A549 (cell line): ENCODE measurements around the gene RECK. TPM values are rescaled to one million over a fixed set of nuclear protein-coding genes. Genes with fewer than 3 reads are reported as not detected.
"Not testable (repeated sequence)": the region's sequence is repeated elsewhere in the genome, so short reads cannot be mapped to it uniquely, and the experiment has no call there.

Source experiments
- ATAC-seq, 2 experiments: fragments of 200-7000 bp in 1 of 2; fragments of >200 bp in 1 of 2; cut with Nextera tagmentation in 1 of 2; cut with Tn5 transposase in 1 of 2; 3 replicates each; pipeline versions ENCODE4 v1.8.0 to v1.9.1; 2018 to 2020; ENCODE audit warnings: mild to moderate bottlenecking in 1 of 2, moderate library complexity in 1 of 2
- CTCF ChIA-PET: fragments of 300-600 bp; sonication (Branson Sonifier 250); formaldehyde crosslinking; extraction: SDS; loops from one replicate; lab custom pipeline; 2021; ENCODE audit warnings: antibody characterized with exemption, inconsistent platforms; lab: Yijun Ruan, JAX
- POLR2A ChIA-PET: fragments of 350-600 bp; formaldehyde crosslinking; extraction: SDS; loops from one replicate; lab custom pipeline; 2021; ENCODE audit warnings: antibody characterized with exemption, inconsistent platforms; lab: Yijun Ruan, JAX
- DNase-seq, 2 experiments: peaks; one replicate each; pipeline versions ENCODE4 v3.0.0 to v3.0.0-alpha.2; 2011 to 2016; ENCODE audit warnings: low read depth in 1 of 2, low spot score in 1 of 2
- FAIRE-seq: peaks from 2 replicates; lab custom pipeline; 2011; peaks lifted over from hg19 to GRCh38; lab: Jason Lieb, UNC
- H3K27ac ChIP-seq, 2 experiments: fragments of >200 bp; sonication (Bioruptor Twin); formaldehyde crosslinking; 3 replicates each; pipeline ENCODE4 v1.5.1; 2016 to 2017
- H3K4me1 ChIP-seq: fragments of >200 bp; sonication (Bioruptor Twin); formaldehyde crosslinking; 3 replicates; pipeline ENCODE4 v1.6.1; 2016
- H3K4me2 ChIP-seq: fragments of >200 bp; sonication (Bioruptor Twin); formaldehyde crosslinking; 3 replicates; pipeline ENCODE4 v1.6.1; 2016
- H3K4me3 ChIP-seq: fragments of >200 bp; sonication (Bioruptor Twin); formaldehyde crosslinking; 3 replicates; pipeline ENCODE4 v1.5.1; 2016
- H3K9me3 ChIP-seq: fragments of >200 bp; sonication (Bioruptor Twin); formaldehyde crosslinking; 3 replicates; pipeline ENCODE4 v1.6.1; 2016
- ATOH8 ChIP-seq: fragments of 250-450 bp; sonication (Bioruptor Pico); IDR thresholded peaks from 2 replicates; pipeline ENCODE4 v1.5.0; 2020; ENCODE audit warnings: low read depth, mild to moderate bottlenecking, moderate library complexity
- CEBPB ChIP-seq, 2 experiments: fragments of >200 bp in 1 of 2; sonication (Bioruptor Twin) in 1 of 2; formaldehyde crosslinking in 1 of 2; IDR thresholded peaks; 2 replicates each; pipeline ENCODE4 v1.6.1; 2012 to 2016
- CHD4 ChIP-seq: fragments of 200-600 bp; sonication (generic); IDR thresholded peaks from 2 replicates; pipeline ENCODE4 v1.6.1; 2016; ENCODE audit warnings: antibody characterized with exemption, mild to moderate bottlenecking, borderline replicate concordance
- ELK1 ChIP-seq: fragments of 150-350 bp; IDR thresholded peaks from 2 replicates; pipeline ENCODE4 v1.6.1; 2014; ENCODE audit warnings: low read depth, mild to moderate bottlenecking, low read length
- EP300 ChIP-seq, 2 experiments: fragments of >200 bp; sonication (Bioruptor Twin); formaldehyde crosslinking; IDR thresholded peaks; 2 replicates in 1 of 2; 3 replicates in 1 of 2; pipeline ENCODE4 v1.6.1; 2016 to 2017
- FOSB ChIP-seq: fragments of 250-450 bp; sonication (Bioruptor Pico); IDR thresholded peaks from 2 replicates; pipeline ENCODE4 v1.5.0; 2020; ENCODE audit warnings: mild to moderate bottlenecking, moderate library complexity
- HOXA7 ChIP-seq: fragments of 250-450 bp; sonication (Bioruptor Pico); IDR thresholded peaks from 2 replicates; pipeline ENCODE4 v1.5.0; 2020; ENCODE audit warnings: mild to moderate bottlenecking, moderate library complexity
- KDM5A ChIP-seq: fragments of 200-600 bp; sonication (generic); IDR thresholded peaks from 2 replicates; pipeline ENCODE4 v1.6.1; 2016; ENCODE audit warnings: antibody characterized with exemption, mild to moderate bottlenecking
- MAFK ChIP-seq: fragments of 450-650 bp; IDR thresholded peaks from 2 replicates; pipeline ENCODE4 v1.6.1; 2014; ENCODE audit not compliant: partially characterized antibody
- MAX ChIP-seq: IDR thresholded peaks from 2 replicates; pipeline ENCODE4 v1.6.1; 2012
- MYC ChIP-seq: IDR thresholded peaks from 2 replicates; pipeline ENCODE4 v1.6.1; 2012; ENCODE audit warnings: mild to moderate bottlenecking, inconsistent platforms, low read length, improper control_type of control experiment, borderline replicate concordance
- RAD21 ChIP-seq, 2 experiments: fragments of >200 bp in 1 of 2; sonication (Bioruptor Twin) in 1 of 2; formaldehyde crosslinking in 1 of 2; IDR thresholded peaks in 1 of 2; conservative IDR thresholded peaks in 1 of 2; 2 replicates in 1 of 2; 3 replicates in 1 of 2; pipeline ENCODE4 v1.6.1; 2012 to 2018; ENCODE audit warnings: inconsistent platforms in 1 of 2
- SREBF2 ChIP-seq: fragments of 450-650 bp; IDR thresholded peaks from 2 replicates; pipeline ENCODE4 v1.6.1; 2014; ENCODE audit warnings: mild to moderate bottlenecking, moderate library complexity
- TP53 ChIP-seq: fragments of 250-450 bp; sonication (Bioruptor Pico); IDR thresholded peaks from 2 replicates; pipeline ENCODE4 v1.5.0; 2021; ENCODE audit warnings: mild to moderate bottlenecking, moderate library complexity
- ZC3H11A ChIP-seq: fragments of 450-650 bp; IDR thresholded peaks from 2 replicates; pipeline ENCODE4 v1.6.1; 2014; ENCODE audit warnings: antibody characterized with exemption, mild to moderate bottlenecking
- WGBS: methylation state at CpG from one replicate; pipeline ENCODE4 v1.1.6; 2017; ENCODE audit errors: missing lambda C conversion rate; 5-methylcytosine and 5-hydroxymethylcytosine counted together
- polyA plus RNA-seq, 4 experiments: library from polyadenylated mRNA; depleted of rRNA in 3 of 4; stranded (reverse); fragments of >200 nt; fragmentation: RNase III in 1 of 4; extraction: RNeasy Plus Mini Kit Qiagen cat#74134 plus additional on column Dnase treatment in 1 of 4; gene quantifications; 2 replicates in 3 of 4; 3 replicates in 1 of 4; pipeline ENCODE4 v1.2.3, GENCODE V29; 2011 to 2017

The RECK gene
- polyA plus RNA-seq, 2 of the 4 experiments (the other 2 are of a cell fraction): 5.0 to 8.7 TPM

- Histone ChIP-seq H3K4me3 (no peak overlapping the region), H3K9me3 (no peaks in the 10 kb centered on the region), H3K27ac (no peak overlapping the region), H3K4me2 (no peak overlapping the region), H3K4me1 (peaks cover 17% of the 10 kb centered on the region; the same call in 2 of the 3 replicates)
- no peak for FAIRE-seq
- no peak for TF ChIP-seq ZC3H11A
- no peak for TF ChIP-seq ATOH8 (CRISPR knock-in tag)
- TF ChIP-seq MAFK: no peak
- TF ChIP-seq SREBF2: no peak
- TF ChIP-seq TP53 (CRISPR knock-in tag): no peak
- TF ChIP-seq FOSB (CRISPR knock-in tag): no peak
- TF ChIP-seq ELK1: no peak
- no peak for TF ChIP-seq RAD21 (conservative IDR thresholded peaks at IDR 0.05 in 1 of 2, IDR thresholded peaks at IDR 0.05 in 1 of 2)
- TF ChIP-seq CHD4: no peak
- 82% methylated on average over 7 of the region's 7 CpGs for WGBS
- POLR2A ChIA-PET: no interaction called here
- CTCF ChIA-PET: interaction anchor here (0.5 to 1.8 kb wide), 6 partner anchors 16 to 132 kb away, joined by 3 to 10 read pairs (median 4); no protein-coding TSS in a partner anchor
- no peak for ATAC-seq
- no peak for DNase-seq
Observed at GRCh38 chr9:36086442-36086841, 49.7 kb downstream of the RECK start.

- ATAC-seq, POLR2A ChIA-PET, H3K4me3 ChIP-seq, H3K9me3 ChIP-seq, H3K27ac ChIP-seq, H3K4me2 ChIP-seq, FAIRE-seq, DNase-seq: not testable (repeated sequence)
- CTCF ChIA-PET: interaction anchor here (0.5 to 1.8 kb wide), 5 partner anchors 16 to 132 kb away, joined by 3 to 10 read pairs (median 4); no protein-coding TSS in a partner anchor
- H3K4me1 ChIP-seq: peaks cover 23% of the 10 kb centered on the region; the same call in 2 of the 3 replicates
Observed at GRCh38 chr9:36087054-36087453, 50.3 kb downstream of the RECK start.

GRCh38 chr9:36088020-36088419 is 51.3 kb downstream of the RECK start:
- 87% methylated on average over 3 of the region's 3 CpGs for WGBS
- CTCF ChIA-PET: interaction anchor here (1.4 to 6.3 kb wide), 2 partner anchors 14 to 240 kb away, joined by 4 to 58 read pairs; no protein-coding TSS in a partner anchor
- no peak overlapping the region for H3K27ac ChIP-seq
- peaks cover 26% of the 10 kb centered on the region; the same call in 2 of the 3 replicates for H3K4me1 ChIP-seq
- DNase-seq (no peak), ATAC-seq (no peak), FAIRE-seq (no peak)
- no peak overlapping the region for H3K4me2 ChIP-seq
- POLR2A ChIA-PET: interaction anchor here (0.8 kb wide), 1 partner anchor 103 kb away, joined by 3 read pairs; the partner anchor contains the start of gene CLTA
- no peak overlapping the region for H3K4me3 ChIP-seq
- no peak for TF ChIP-seq MAX
- TF ChIP-seq EP300 (IDR thresholded peaks at IDR 0.05): no peak
- TF ChIP-seq MYC: no peak
- TF ChIP-seq CEBPB (IDR thresholded peaks at IDR 0.05): 0 out of 4 replicates have a peak, but pooled peaks of 1 of the 2 experiments have one; percentile 12
- TF ChIP-seq HOXA7 (CRISPR knock-in tag): no peak
- no peak for TF ChIP-seq TP53 (CRISPR knock-in tag)
- TF ChIP-seq KDM5A: no peak
- H3K9me3 ChIP-seq: no peaks in the 10 kb centered on the region
